Measurements from ENCODE around the gene PAK6. TPM values are rescaled to one million over a fixed set of nuclear protein-coding genes. Genes with fewer than 3 reads are reported as not detected.

The PAK6 gene
- total RNA-seq, 4 donors from 2014 or later = 0.72 to 1.5 TPM; not detected in 2

DNA sequence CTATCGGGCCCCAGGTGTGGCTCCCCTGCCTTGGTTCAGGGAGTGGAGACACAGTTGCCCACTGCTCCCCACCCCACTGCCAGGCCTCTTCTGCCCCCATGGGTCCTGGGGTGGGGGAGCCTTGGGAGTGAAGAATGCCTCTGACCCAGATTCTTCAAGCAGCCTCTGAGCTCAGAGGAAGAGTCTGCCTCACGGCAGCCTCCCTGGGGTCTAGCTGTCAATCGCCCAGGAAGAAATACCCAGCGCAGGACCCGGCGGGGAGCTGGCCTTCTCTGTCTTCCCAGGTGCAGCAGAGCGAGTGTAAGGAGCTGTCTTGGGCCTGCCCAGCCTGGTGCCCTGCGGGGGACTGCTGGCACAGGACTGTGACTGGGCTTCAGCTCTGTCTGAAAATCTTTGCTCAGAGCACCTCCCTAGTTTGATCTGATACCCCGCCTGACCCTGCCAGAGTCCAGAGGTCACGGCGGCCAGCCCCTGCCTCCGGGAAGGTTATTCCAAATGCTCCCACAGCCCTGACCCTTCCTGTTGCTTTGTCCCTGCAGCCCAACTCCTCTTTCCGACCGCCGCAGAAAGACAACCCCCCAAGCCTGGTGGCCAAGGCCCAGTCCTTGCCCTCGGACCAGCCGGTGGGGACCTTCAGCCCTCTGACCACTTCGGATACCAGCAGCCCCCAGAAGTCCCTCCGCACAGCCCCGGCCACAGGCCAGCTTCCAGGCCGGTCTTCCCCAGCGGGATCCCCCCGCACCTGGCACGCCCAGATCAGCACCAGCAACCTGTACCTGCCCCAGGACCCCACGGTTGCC, 33.0 kb downstream of the PAK6 start:
- TF ChIP-seq, protein P1, sequence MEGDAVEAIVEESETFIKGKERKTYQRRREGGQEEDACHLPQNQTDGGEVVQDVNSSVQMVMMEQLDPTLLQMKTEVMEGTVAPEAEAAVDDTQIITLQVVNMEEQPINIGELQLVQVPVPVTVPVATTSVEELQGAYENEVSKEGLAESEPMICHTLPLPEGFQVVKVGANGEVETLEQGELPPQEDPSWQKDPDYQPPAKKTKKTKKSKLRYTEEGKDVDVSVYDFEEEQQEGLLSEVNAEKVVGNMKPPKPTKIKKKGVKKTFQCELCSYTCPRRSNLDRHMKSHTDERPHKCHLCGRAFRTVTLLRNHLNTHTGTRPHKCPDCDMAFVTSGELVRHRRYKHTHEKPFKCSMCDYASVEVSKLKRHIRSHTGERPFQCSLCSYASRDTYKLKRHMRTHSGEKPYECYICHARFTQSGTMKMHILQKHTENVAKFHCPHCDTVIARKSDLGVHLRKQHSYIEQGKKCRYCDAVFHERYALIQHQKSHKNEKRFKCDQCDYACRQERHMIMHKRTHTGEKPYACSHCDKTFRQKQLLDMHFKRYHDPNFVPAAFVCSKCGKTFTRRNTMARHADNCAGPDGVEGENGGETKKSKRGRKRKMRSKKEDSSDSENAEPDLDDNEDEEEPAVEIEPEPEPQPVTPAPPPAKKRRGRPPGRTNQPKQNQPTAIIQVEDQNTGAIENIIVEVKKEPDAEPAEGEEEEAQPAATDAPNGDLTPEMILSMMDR (IDR thresholded peaks at IDR 0.05) = no peak
- DNase-seq (ENCODE audit: low spot score) (no peak), ATAC-seq (ENCODE audit: low FRiP score) (no peak)

DNA sequence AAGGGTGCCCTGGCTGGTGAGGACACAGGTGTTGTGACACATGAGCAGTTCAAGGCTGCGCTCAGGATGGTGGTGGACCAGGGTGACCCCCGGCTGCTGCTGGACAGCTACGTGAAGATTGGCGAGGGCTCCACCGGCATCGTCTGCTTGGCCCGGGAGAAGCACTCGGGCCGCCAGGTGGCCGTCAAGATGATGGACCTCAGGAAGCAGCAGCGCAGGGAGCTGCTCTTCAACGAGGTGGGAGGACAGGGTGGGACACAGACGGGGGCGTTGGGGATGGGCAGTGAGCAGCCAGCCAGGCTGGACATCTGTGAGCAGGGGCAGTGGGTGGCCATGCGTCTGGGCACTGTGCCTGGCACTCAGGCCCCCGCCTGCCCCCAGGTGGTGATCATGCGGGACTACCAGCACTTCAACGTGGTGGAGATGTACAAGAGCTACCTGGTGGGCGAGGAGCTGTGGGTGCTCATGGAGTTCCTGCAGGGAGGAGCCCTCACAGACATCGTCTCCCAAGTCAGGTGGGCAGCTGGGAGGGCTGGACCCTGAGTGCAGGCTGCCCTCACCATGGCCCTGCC, 33.7 kb downstream of the PAK6 start:
- DNase-seq (ENCODE audit: low spot score) = no peak
- TF ChIP-seq, protein P1 (IDR thresholded peaks at IDR 0.05) = no peak
- ATAC-seq (ENCODE audit: low FRiP score) = no peak

GRCh38 chr15:40273428-40273827, 34.6 kb downstream of the PAK6 start:
- DNase-seq (ENCODE audit: low spot score) (no peak), ATAC-seq (ENCODE audit: low FRiP score) (no peak)
- TF ChIP-seq, protein P1 (IDR thresholded peaks at IDR 0.05) = no peak

DNA sequence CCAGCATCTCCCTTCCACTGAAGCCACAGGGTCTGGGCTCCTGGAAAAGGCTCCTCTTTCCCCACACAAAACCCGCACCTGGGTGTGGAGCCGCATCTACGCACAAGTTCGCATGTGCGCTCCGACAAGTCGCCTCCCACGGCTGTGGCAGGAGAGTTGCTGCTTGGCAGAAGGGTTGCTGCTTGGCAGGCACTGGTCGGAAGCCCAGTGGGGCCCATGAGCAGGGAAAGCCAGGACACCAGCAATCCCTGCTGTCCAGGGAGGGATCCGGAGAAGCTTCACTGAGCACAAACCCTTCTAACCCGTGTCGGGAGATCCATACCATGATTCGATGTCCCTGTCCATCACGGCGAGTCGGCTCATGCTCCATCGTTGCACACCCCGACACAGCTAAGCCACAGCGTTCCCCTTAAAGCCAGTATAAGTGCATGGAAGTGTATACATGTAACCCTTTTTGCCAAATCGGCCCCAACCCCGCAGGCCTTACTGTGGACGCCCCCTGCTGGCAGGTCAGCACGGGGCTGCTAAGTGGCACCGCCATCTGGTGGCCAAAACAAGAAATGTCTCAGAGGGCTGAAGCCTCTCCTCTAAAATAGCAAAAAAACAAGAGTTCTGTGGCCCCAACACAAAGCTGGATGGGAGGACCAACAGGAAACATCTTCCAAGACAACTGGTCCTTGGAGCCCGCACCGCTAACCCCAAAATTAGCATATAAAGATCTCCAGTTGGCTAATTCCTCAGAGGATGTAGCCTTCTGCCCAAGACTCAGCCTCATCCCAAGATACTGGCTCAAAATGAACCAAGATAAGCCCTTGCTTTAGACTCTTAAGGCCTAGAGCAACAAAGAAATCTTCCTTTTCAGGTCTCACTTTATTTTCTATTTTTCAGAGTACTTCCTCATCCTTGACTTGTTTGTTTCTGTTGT, 35.7 kb downstream of the PAK6 start:
- DNase-seq (ENCODE audit: low spot score) = peak; percentile 87
- TF ChIP-seq, protein P1 (IDR thresholded peaks at IDR 0.05) = peak in 2 of 3 donors; percentile 99 to 100
- peak; percentile 79 for ATAC-seq (ENCODE audit: low FRiP score)

DNA sequence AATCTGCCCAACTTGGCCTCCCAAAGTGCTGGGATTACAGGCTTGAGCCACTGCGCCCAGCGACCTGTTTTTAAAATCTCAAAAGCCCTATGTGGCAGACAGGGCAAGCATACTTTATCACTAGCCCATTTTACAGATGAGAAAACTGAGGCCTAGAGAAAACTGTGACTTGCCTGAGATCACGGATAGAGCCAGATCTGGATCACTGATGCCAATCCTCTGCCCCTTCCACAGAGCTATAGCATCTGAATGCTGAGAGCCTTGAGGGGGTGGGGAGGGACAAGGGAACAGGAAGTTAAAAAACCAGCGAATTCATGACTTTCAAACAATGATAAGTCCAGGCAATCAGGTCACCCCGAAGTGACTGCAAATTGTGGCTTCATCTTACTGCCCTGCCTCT, 36.7 kb downstream of the PAK6 start:
- no peak for DNase-seq (ENCODE audit: low spot score)
- TF ChIP-seq, protein P1 (IDR thresholded peaks at IDR 0.05) = no peak
- no peak for ATAC-seq (ENCODE audit: low FRiP score)

- ATAC-seq (ENCODE audit: low FRiP score) = no peak
- DNase-seq (ENCODE audit: low spot score) = no peak
- TF ChIP-seq, protein P1 (IDR thresholded peaks at IDR 0.05) = no peak
Measured at GRCh38 chr15:40275954-40276353, 37.1 kb downstream of the PAK6 start.

Measured in omental fat pad (tissue), 4 donors.